SH-SY5Y (cell line): ENCODE measurements around the gene SHTN1.

Experiments used
- GATA2 ChIP-seq: IDR thresholded peaks from 2 replicates; pipeline ENCODE4 v1.6.1; 2011; ENCODE audit warnings: mild to moderate bottlenecking, low read depth, low read length
- GATA3 ChIP-seq: IDR thresholded peaks from 2 replicates; pipeline ENCODE4 v1.6.1; 2011; ENCODE audit warnings: low read depth, mild to moderate bottlenecking, low read length, moderate library complexity

The SHTN1 gene

GRCh38 chr10:116970050-116970449 lies 34.9 kb downstream of the SHTN1 start:
- TF ChIP-seq GATA2, result no peak
- no peak for TF ChIP-seq GATA3

DNA sequence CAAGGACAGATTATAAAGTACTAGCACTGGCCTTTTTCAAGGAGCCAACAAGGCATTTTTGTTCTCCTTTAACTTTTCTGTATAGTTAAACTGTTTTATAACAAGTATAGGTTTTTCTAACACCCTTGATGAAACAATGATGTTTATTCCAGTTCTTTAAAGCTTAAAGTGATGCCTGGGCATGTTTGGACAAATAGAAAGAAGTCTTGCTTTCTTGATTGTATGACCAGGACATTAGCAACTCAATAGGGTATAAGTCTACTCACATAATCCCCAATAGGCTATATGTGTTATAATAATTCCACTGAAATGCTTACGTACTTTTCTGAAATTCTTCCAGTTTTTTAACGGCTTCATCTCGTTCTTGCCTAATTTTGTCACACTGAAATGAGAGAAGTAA lies 36.7 kb downstream of the SHTN1 start:
- TF ChIP-seq GATA3, result no peak
- no peak for TF ChIP-seq GATA2

- no peak for TF ChIP-seq GATA3
- no peak for TF ChIP-seq GATA2
Observed at GRCh38 chr10:116961406-116962251, 43.4 kb downstream of the SHTN1 start.

DNA sequence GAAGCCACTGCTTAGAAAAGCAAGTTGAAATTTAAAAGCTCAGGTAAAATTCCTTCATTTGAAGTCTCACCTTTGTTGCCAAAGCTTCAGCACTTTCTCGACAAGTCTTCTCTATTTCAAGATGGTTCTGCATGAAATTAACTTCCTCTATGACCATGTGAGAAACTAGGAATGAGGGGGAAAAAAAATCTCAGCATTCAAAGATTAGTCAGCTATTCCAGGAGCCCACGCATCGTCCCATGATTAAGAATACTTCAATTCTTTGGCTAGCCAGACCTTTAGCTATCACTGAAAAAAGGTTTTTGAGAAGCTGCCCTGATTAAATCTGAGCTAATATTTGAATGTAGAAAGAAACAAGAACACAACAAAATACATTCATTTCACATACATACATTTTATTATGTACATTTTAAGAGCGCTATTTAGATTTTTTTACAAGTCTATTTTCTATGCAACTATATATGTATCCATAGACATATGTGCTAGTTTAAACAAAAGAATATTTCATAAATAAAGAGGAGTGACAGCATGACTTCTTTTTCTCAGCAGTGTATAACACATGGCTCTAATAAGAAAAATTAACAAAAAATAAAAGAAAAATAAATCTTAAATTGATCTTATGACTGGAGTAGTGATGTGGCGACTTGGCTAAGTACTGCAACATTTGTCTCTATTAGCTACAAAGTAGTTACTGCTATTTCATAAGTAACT lies 44.8 kb downstream of the SHTN1 start:
- TF ChIP-seq GATA2, result no peak
- no peak for TF ChIP-seq GATA3

- no peak for TF ChIP-seq GATA2
- TF ChIP-seq GATA3, result no peak
Observed at GRCh38 chr10:116952729-116953128, 52.3 kb downstream of the SHTN1 start.

DNA sequence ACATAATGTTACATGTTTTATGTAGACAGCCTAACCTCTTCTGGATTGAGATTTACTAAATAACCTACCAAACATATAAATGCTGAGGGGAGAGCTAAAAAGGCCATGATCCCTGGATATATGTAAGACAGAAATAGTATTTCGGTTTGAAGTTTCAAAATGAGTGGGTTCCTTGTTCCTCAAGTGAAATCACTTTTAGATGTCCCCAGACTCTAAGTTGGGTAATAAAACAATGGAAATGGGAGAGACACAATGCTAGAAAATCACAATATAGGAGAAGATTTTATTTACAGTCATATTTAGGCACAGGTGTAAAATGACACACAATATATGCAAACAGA lies 56.5 kb downstream of the SHTN1 start:
- TF ChIP-seq GATA2 (no peak), GATA3 (no peak)

DNA sequence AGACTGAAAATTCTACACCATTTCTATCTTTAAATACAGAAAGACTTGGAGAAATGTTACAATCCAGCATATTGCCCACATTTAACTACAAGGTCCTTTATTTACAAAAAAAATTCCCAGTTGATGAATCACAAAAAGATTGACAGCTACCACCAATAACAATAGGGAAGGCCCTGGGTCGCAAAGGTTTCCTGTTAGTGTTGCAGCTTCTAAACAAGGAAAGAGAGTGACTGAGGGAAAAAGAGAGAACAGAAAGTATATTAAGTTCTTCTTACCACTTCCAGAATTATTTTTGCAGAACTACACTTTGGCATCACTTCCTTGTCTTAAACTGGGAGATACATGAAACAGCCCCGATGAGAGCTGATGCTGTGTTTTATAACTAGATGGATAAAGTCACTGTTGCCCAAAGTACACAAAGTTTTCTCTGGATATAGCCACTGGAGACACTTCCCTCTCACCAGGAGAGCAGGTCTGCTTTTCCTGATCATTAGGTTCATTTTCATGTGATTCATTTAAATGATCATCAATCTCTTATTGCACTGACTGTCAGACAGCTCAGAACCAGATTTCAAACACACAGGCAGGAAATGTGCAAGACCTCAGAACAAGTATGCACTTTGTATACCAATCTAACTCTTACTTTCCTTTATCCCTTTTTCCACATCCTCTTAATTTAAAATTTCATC lies 57.0 kb downstream of the SHTN1 start:
- TF ChIP-seq GATA2 (no peak), GATA3 (no peak)

- TF ChIP-seq GATA3 (no peak), GATA2 (no peak)
Observed at GRCh38 chr10:116944911-116945310, 60.1 kb downstream of the SHTN1 start.

DNA sequence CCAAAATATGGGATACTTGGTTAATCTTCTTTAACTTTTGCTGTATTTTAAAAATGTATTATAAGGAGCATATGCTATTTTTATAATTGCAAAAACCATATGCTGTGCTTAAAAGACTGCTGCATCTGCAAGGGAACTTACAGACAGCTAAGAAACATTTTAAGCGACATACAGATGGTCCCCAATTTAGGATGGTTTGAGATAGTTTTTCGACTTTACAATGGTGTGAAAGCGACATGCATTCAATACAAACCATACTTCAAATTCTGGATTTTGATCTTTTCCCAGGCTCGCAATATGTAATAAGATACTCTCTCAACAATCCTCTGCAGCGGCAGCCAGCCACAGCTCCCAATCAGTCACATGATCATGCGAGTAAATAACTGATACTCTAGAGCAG lies 73.2 kb downstream of the SHTN1 start:
- TF ChIP-seq GATA3, result no peak
- TF ChIP-seq GATA2, result no peak

GRCh38 chr10:116926426-116926825 lies 78.6 kb downstream of the SHTN1 start:
- TF ChIP-seq GATA2, result no peak
- no peak for TF ChIP-seq GATA3

DNA sequence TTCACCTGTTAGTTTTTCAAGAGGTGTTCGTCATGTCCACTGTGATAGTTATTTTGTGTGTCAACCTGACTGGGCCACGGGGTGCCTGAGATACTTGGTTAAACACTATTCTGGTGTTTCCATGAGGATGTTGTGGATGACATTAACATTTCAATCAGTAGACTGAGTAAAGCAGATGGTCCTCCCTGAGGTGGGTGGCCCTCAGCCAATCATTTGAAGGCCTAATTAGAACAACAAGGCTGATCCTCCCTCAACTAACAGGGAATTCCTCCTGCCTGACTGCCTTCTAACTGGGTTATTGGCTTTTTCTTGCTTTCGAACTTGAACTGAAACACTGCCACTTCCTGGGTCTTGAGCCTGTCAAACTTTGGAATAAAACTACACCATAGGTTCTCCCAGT lies 79.9 kb downstream of the SHTN1 start:
- TF ChIP-seq GATA3 (no peak), GATA2 (no peak)

GRCh38 chr10:116919706-116920105 lies 85.3 kb downstream of the SHTN1 start:
- TF ChIP-seq GATA3, result no peak
- no peak for TF ChIP-seq GATA2

DNA sequence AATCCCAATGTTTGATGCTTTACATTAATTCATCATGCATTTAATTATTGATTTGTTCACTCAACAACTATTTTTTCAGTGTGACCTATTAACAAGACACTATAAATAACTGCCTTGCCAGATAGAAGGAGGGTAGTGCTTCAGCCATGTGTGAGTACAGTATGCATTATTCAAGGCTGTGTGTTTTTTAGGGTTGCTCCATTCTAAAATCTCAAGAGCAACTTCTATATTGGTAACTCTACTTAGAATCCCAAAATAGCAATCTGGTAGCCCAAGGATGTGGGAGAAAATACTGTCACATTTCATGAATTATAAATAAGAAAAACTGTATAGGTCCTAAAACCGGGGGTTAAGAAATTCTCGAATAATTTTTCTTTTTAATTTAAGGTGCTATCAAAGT lies 85.8 kb downstream of the SHTN1 start:
- no peak for TF ChIP-seq GATA3
- TF ChIP-seq GATA2, result no peak

DNA sequence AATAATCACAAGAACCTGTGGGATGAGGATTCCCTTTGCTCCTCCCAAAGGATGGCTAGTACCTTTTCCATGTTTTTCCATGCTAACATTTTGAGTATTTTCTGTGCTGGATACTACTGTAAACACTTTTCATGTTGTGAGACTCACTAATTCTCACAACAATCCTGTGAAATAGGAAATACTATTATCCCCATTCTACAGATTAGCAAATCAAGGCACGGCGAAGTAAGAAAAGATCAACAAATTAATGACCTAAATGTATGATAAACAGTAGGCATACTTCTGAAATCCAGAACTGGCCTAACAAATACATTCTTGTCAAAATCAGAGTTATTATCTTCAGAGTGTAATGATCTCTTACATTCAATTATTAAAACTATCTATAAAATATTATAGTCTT lies 86.4 kb downstream of the SHTN1 start:
- TF ChIP-seq GATA2 (no peak), GATA3 (no peak)

DNA sequence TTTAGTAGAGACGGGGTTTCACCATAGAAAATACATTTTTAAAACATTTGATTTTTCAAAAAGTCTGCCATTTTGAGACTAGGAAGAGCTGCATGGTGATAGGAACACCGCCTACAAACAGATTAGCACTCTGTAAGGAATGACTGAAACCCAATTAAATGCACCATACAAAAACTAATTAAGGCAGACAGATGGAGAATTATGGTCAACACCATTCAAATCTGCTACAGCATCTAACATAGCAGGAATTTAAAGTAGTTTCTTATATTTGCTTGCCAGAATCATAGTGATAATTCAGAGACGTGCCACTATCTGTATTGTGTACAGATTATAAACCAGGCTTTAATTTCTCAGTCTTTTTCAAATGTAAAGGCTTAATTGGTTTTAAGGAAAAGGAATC lies 87.5 kb downstream of the SHTN1 start:
- no peak for TF ChIP-seq GATA2
- no peak for TF ChIP-seq GATA3

DNA sequence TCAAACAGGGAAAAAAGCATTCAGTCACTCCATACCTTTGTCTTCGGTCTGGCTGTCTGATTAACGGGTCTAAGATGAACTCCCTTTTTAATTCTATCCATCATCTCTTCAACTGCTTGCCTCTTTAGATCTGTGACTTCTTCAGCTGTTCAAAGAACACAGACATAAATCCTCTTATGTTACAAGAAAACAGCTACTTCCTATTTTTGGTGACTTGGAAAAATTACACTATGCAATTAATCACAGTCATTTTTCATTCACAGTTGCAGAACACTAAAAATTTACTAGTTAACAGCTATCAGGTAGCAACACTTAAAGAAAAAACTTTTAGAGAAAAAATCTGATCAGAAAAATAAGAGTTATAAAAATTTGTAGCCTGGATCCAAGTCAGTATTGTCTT lies 89.6 kb downstream of the SHTN1 start:
- TF ChIP-seq GATA3, result no peak
- no peak for TF ChIP-seq GATA2
